Mesenchymal stem cell (in vitro differentiated cells and primary cell): ENCODE data around the gene MEF2A.
"Not testable (repeated sequence)": the region's sequence is repeated elsewhere in the genome, so short reads cannot be mapped to it uniquely, and the experiment has no call there.

Experiments
- DNase-seq: peaks from one replicate; pipeline ENCODE4 v3.0.0-alpha.2; 2013
- H2AFZ ChIP-seq: one replicate; pipeline ENCODE4 v1.6.1; 2013; ENCODE audit warnings: low read depth, mild to moderate bottlenecking, control low read depth, inconsistent platforms, low read length, moderate library complexity
- H2AK5ac ChIP-seq: 2 replicates; pipeline ENCODE4 v1.6.1; 2013; ENCODE audit warnings: low read length, moderate library complexity, mild to moderate bottlenecking, inconsistent platforms; ENCODE audit not compliant: severe bottlenecking
- H2BK120ac ChIP-seq: one replicate; pipeline ENCODE4 v1.6.1; 2013; ENCODE audit warnings: low read depth, mild to moderate bottlenecking, inconsistent platforms, low read length, moderate library complexity
- H2BK12ac ChIP-seq, 2 experiments: one replicate each; pipeline ENCODE4 v1.6.1; 2013; ENCODE audit warnings: inconsistent platforms in 2 of 2, low read length in 2 of 2, mild to moderate bottlenecking in 2 of 2, moderate library complexity in 2 of 2, control low read depth in 1 of 2
- H2BK15ac ChIP-seq: one replicate; pipeline ENCODE4 v1.6.1; 2013; ENCODE audit warnings: mild to moderate bottlenecking, low read depth, inconsistent platforms; ENCODE audit not compliant: poor library complexity, severe bottlenecking
- H2BK5ac ChIP-seq: 2 replicates; pipeline ENCODE4 v1.6.1; 2013; ENCODE audit warnings: low read depth, mild to moderate bottlenecking, low read length, control low read depth, inconsistent platforms; ENCODE audit not compliant: poor library complexity, severe bottlenecking
- H3K14ac ChIP-seq, 2 experiments: one replicate each; pipeline ENCODE4 v1.6.1; 2013; ENCODE audit warnings: inconsistent platforms in 2 of 2, low read length in 2 of 2, control low read depth in 1 of 2, mild to moderate bottlenecking in 1 of 2, moderate library complexity in 1 of 2
- H3K18ac ChIP-seq, 2 experiments: one replicate each; pipeline ENCODE4 v1.6.1; 2013; ENCODE audit warnings: inconsistent platforms in 2 of 2, low read length in 2 of 2, control low read depth in 1 of 2, low read depth in 1 of 2, mild to moderate bottlenecking in 1 of 2
- H3K23ac ChIP-seq, 2 experiments: one replicate each; pipeline ENCODE4 v1.6.1; 2013; ENCODE audit warnings: inconsistent platforms in 2 of 2, low read length in 2 of 2, mild to moderate bottlenecking in 2 of 2, moderate library complexity in 2 of 2, control low read depth in 1 of 2
- H3K27ac ChIP-seq: 2 replicates; pipeline ENCODE4 v1.5.1; 2013; ENCODE audit warnings: mild to moderate bottlenecking, moderate library complexity, low read length, control low read depth, inconsistent platforms; ENCODE audit not compliant: poor library complexity, severe bottlenecking
- H3K27me3 ChIP-seq, 2 experiments: 2 replicates each; pipeline versions ENCODE4 v1.6.1 to v1.7.0; 2013; ENCODE audit warnings: low read length in 2 of 2, mild to moderate bottlenecking in 2 of 2, moderate library complexity in 2 of 2, control low read depth in 1 of 2, inconsistent platforms in 1 of 2; ENCODE audit not compliant: control insufficient read depth in 1 of 2, insufficient read depth in 1 of 2
- H3K36me3 ChIP-seq, 2 experiments: 2 replicates each; pipeline versions ENCODE4 v1.6.1 to v1.7.0; 2013; ENCODE audit warnings: low read length in 2 of 2, control low read depth in 1 of 2, inconsistent platforms in 1 of 2, low read depth in 1 of 2, mild to moderate bottlenecking in 1 of 2; ENCODE audit not compliant: insufficient read depth in 2 of 2, control insufficient read depth in 1 of 2
- H3K4ac ChIP-seq, 2 experiments: one replicate each; pipeline ENCODE4 v1.6.1; 2013; ENCODE audit warnings: inconsistent platforms in 2 of 2, low read length in 2 of 2, mild to moderate bottlenecking in 2 of 2, moderate library complexity in 2 of 2, control low read depth in 1 of 2, low read depth in 1 of 2
- H3K4me1 ChIP-seq: 2 replicates; pipeline ENCODE4 v1.6.1; 2013; ENCODE audit warnings: low read depth, low read length, control low read depth; ENCODE audit not compliant: control insufficient read depth, insufficient read depth
- H3K4me2 ChIP-seq: 2 replicates; pipeline ENCODE4 v1.6.1; 2013; ENCODE audit warnings: low read length, mild to moderate bottlenecking, inconsistent platforms; ENCODE audit not compliant: poor library complexity, severe bottlenecking
- H3K4me3 ChIP-seq, 2 experiments: 2 replicates each; pipeline versions ENCODE4 v1.5.1 to v1.7.0; 2013; ENCODE audit warnings: low read length in 2 of 2, mild to moderate bottlenecking in 2 of 2, control low read depth in 1 of 2, low read depth in 1 of 2; ENCODE audit not compliant: insufficient read depth in 1 of 2
- H3K79me1 ChIP-seq: replicated peaks from 2 replicates; pipeline ENCODE4 v1.6.1; 2013; ENCODE audit warnings: mild to moderate bottlenecking, control low read depth, low read length, inconsistent platforms; ENCODE audit not compliant: poor library complexity, severe bottlenecking
- H3K9ac ChIP-seq: 2 replicates; pipeline ENCODE4 v1.7.0; 2013; ENCODE audit warnings: mild to moderate bottlenecking, low read length, moderate library complexity
- H3K9me3 ChIP-seq: 2 replicates; pipeline ENCODE4 v1.7.0; 2013; ENCODE audit warnings: mild to moderate bottlenecking, low read length; ENCODE audit not compliant: control insufficient read depth
- H4K8ac ChIP-seq: one replicate; pipeline ENCODE4 v1.6.1; 2013; ENCODE audit warnings: inconsistent platforms, mild to moderate bottlenecking, low read length, moderate library complexity
- H4K91ac ChIP-seq: one replicate; pipeline ENCODE4 v1.6.1; 2013; ENCODE audit warnings: mild to moderate bottlenecking, low read length, inconsistent platforms
- WGBS: methylation state at CpG from one replicate; pipeline ENCODE4 v1.1.7; 2013; ENCODE audit warnings: mixed read lengths; 5-methylcytosine and 5-hydroxymethylcytosine counted together

The MEF2A gene

DNA sequence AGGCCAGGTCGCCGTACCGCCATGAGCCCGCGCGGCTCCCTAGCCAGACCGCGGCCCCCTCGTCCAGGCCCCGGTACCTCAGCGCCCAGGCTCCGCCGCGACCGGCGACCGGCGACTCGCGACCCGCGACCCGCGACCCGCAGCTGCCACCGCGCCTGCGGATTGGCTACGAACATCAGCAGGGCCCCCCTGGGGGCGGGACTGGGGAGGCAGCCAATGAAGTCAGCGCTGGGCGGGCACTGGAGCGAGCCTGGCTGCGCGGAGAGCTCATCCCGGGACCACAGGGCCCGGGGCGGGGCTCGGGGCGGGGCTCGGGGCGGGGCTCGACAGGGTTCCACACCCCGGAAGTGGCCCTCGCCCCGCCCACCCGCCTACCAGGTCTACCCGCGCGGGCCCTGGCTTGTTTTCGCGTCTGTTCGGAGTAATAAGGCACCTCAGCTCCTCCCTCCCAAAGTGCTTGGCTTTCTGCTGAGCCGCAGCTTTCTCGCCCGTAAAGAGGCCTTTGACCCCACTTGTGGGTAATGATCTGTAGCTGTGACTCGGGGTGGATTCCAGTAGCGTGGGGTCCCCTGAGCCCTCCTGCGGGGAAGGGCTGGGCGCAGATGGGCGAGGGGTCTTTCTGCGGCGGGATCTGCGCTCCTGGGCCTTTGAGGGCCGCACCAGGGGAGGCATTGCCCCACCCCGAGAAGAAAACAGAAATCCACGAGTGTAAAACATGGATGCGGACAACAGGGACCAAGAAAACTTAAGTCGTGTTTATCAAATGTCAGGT lies 167.7 kb downstream of the MEF2A start, which contains the start of gene LYSMD4:
TSS of gene LYSMD4 (minus strand) at position 170 of the 772 bp plus-strand sequence. CDS start 1,438 bp downstream, outside the sequence.
- H3K18ac ChIP-seq: peak within 1 kb of the TSS; percentile 73 to 94
- no peaks in the 10 kb centered on the region for H3K9me3 ChIP-seq
- H4K91ac ChIP-seq: peak within 1 kb of the TSS; percentile 40
- peaks cover 7% of the 10 kb centered on the region for H3K4me1 ChIP-seq
- H4K8ac ChIP-seq: peak within 1 kb of the TSS; percentile 99
- H3K79me1 ChIP-seq: peaks cover 22% of the 10 kb centered on the region
- H3K9ac ChIP-seq: peak within 1 kb of the TSS; percentile 87
- peaks cover 14 to 24% of the 10 kb centered on the region in 2 experiments for H3K36me3 ChIP-seq
- peak within 1 kb of the TSS; percentile 80 to 94 for H3K4me3 ChIP-seq
- H3K14ac ChIP-seq: peak within 1 kb of the TSS in 1 of 2 experiments; percentile 19
- peak within 1 kb of the TSS; percentile 74 for H2BK120ac ChIP-seq
- H3K23ac ChIP-seq: peak within 1 kb of the TSS in 1 of 2 experiments; percentile 94
- no peaks in the 10 kb centered on the region for H3K27me3 ChIP-seq
- 13% methylated on average over 66 of the region's 69 CpGs for WGBS
- H2BK15ac ChIP-seq: peak within 1 kb of the TSS; percentile 90
- peak within 1 kb of the TSS; percentile 54 for H3K27ac ChIP-seq
- peak within 1 kb of the TSS; percentile 98 for H2AFZ ChIP-seq
- peak within 1 kb of the TSS; percentile 60 to 69 for H3K4ac ChIP-seq
- peak within 1 kb of the TSS in 1 of 2 experiments; percentile 59 for H2BK12ac ChIP-seq
- H3K4me2 ChIP-seq: peak within 1 kb of the TSS; percentile 82
- H2AK5ac ChIP-seq: no peak within 1 kb of the TSS
- DNase-seq: peak; percentile 93
- H2BK5ac ChIP-seq: no peak within 1 kb of the TSS

DNA sequence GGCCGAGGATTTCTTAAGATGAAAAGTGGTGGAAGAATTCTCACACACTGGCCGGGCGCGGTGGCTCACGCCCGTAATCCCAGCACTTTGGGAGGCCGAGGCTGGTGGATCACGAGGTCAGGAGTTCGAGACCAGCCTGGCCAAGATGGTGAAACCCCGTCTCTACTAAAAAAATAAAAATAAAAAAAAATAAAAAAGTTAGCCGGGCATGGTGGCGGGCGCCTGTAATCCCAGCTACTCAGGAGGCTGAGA lies 168.2 kb downstream of the MEF2A start:
- H2BK120ac ChIP-seq, H3K23ac ChIP-seq, H3K9me3 ChIP-seq, H2BK12ac ChIP-seq, H3K27ac ChIP-seq, H3K4me1 ChIP-seq, H4K91ac ChIP-seq, H2BK15ac ChIP-seq, H3K4ac ChIP-seq, H2AFZ ChIP-seq, H2AK5ac ChIP-seq, H3K18ac ChIP-seq, H2BK5ac ChIP-seq, H3K14ac ChIP-seq, H3K27me3 ChIP-seq, H3K4me2 ChIP-seq, DNase-seq: not testable (repeated sequence)
- peak overlapping the region; percentile 66 for H3K9ac ChIP-seq
- H3K36me3 ChIP-seq: peaks cover 9 to 19% of the 10 kb centered on the region in 2 experiments
- 96% methylated on average over 12 of the region's 13 CpGs for WGBS
- H4K8ac ChIP-seq: peak overlapping the region; percentile 99
- H3K79me1 ChIP-seq: peaks cover 17% of the 10 kb centered on the region
- H3K4me3 ChIP-seq: peak overlapping the region in 1 of 2 experiments; percentile 74

DNA sequence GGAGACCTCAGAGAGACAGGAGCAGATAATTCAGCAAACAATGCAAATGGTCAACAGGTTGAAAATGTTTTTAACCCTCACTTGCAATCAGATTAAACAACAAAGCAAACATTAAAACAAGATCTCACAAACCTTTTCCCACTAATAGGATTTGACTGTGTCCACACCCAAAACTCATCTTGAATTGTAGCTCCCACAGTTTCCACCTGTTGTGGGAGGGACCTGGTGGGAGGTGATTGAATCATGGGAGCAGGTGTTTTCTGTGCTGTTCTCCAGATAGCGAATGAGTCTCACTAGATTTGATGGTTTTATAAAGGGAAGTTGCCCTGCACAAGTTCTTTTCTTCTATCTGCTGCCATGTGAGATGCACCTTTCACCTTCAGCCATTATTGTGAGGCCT lies 168.8 kb downstream of the MEF2A start:
- no peaks in the 10 kb centered on the region for H3K27me3 ChIP-seq
- H2BK12ac ChIP-seq: no peak overlapping the region
- no peak overlapping the region for H3K4me2 ChIP-seq
- no peak for DNase-seq
- no peaks in the 10 kb centered on the region for H3K9me3 ChIP-seq
- WGBS: 94% methylated on average over 1 of the region's 1 CpG
- H3K14ac ChIP-seq: no peak overlapping the region
- peaks cover 12% of the 10 kb centered on the region for H3K79me1 ChIP-seq
- no peak overlapping the region for H2AFZ ChIP-seq
- no peak overlapping the region for H2BK120ac ChIP-seq
- no peak overlapping the region for H3K4me3 ChIP-seq
- H3K27ac ChIP-seq: no peak overlapping the region
- H3K23ac ChIP-seq: no peak overlapping the region
- H3K4ac ChIP-seq: no peak overlapping the region
- no peak overlapping the region for H2BK5ac ChIP-seq
- H2BK15ac ChIP-seq: no peak overlapping the region
- H3K36me3 ChIP-seq: peaks cover 4 to 13% of the 10 kb centered on the region in 2 experiments
- H4K8ac ChIP-seq: no peak overlapping the region
- H2AK5ac ChIP-seq: no peak overlapping the region
- no peak overlapping the region for H4K91ac ChIP-seq
- no peak overlapping the region for H3K9ac ChIP-seq
- H3K18ac ChIP-seq: no peak overlapping the region
- peaks cover 7% of the 10 kb centered on the region for H3K4me1 ChIP-seq

DNA sequence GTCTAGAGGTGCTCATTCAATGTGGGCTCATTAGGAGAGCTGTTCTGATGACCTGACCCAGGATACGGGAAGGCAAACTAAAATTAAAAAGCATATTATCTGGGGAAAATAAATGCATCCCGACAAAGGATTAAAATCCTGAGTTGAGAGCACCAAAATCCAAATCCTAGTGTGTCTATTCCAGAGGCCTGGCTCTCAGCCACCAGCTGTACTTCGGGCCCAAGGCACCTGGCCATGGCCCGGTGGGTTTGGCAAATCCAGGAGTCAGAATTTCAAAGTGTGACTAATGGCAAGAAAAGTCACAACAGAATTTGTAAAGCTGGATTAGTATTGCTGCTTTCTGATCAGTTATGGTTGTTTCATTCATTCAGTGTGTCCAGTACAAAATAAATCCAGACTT lies 170.1 kb downstream of the MEF2A start:
- Histone ChIP-seq H4K91ac (no peak overlapping the region), H3K14ac (no peak overlapping the region), H3K36me3 (peaks cover 2 to 4% of the 10 kb centered on the region in 2 experiments), H3K4me3 (no peak overlapping the region), H3K9me3 (no peaks in the 10 kb centered on the region), H2BK120ac (no peak overlapping the region), H3K79me1 (peaks cover 11% of the 10 kb centered on the region), H3K23ac (no peak overlapping the region), H3K27me3 (no peaks in the 10 kb centered on the region), H4K8ac (no peak overlapping the region), H2AFZ (no peak overlapping the region), H2AK5ac (no peak overlapping the region), H3K4ac (no peak overlapping the region), H2BK12ac (no peak overlapping the region), H3K27ac (no peak overlapping the region), H3K18ac (no peak overlapping the region), H3K4me2 (no peak overlapping the region), H2BK15ac (no peak overlapping the region), H2BK5ac (no peak overlapping the region), H3K4me1 (peaks cover 7% of the 10 kb centered on the region), H3K9ac (no peak overlapping the region)
- DNase-seq: no peak
- 88% methylated on average over 4 of the region's 4 CpGs for WGBS
